ENCODE data around the gene HPCAL1. TPM values are rescaled to one million over a fixed set of nuclear protein-coding genes. Genes with fewer than 3 reads are reported as not detected.
"Not testable (repeated sequence)": the region's sequence is repeated elsewhere in the genome, so short reads cannot be mapped to it uniquely, and the experiment has no call there.

Gene HPCAL1
- total RNA-seq, 1 experiment from 2014 or later = 22.0 TPM

GRCh38 chr2:10285556-10286198 lies 17.0 kb upstream of the HPCAL1 start:
- Histone ChIP-seq H3K4me3 (ENCODE audit: insufficient read depth, low read depth, low read length) (no peak overlapping the region), H3K27me3 (ENCODE audit: control insufficient read depth, insufficient read depth, low read length) (no peaks in the 10 kb centered on the region), H3K36me3 (replicated peaks; ENCODE audit: control insufficient read depth, insufficient read depth, low read length) (no peaks in the 10 kb centered on the region)
- peak; percentile 73 for DNase-seq

GRCh38 chr2:10286216-10287037 lies 16.3 kb upstream of the HPCAL1 start:
- DNase-seq = peak; percentile 60

GRCh38 chr2:10287761-10288160 lies 14.9 kb upstream of the HPCAL1 start:
- no peak for DNase-seq
- Histone ChIP-seq H3K36me3 (replicated peaks; ENCODE audit: control insufficient read depth, insufficient read depth, low read length) (no peaks in the 10 kb centered on the region), H3K4me3 (ENCODE audit: insufficient read depth, low read depth, low read length) (no peak overlapping the region), H3K27me3 (ENCODE audit: control insufficient read depth, insufficient read depth, low read length) (no peaks in the 10 kb centered on the region)

More at GRCh38 chr2:10286216-10287037, 16.3 kb upstream of the HPCAL1 start:
- Histone ChIP-seq H3K36me3 (replicated peaks; ENCODE audit: control insufficient read depth, insufficient read depth, low read length) (no peaks in the 10 kb centered on the region), H3K4me3 (ENCODE audit: insufficient read depth, low read depth, low read length) (no peak overlapping the region), H3K27me3 (ENCODE audit: control insufficient read depth, insufficient read depth, low read length) (no peaks in the 10 kb centered on the region)

DNA sequence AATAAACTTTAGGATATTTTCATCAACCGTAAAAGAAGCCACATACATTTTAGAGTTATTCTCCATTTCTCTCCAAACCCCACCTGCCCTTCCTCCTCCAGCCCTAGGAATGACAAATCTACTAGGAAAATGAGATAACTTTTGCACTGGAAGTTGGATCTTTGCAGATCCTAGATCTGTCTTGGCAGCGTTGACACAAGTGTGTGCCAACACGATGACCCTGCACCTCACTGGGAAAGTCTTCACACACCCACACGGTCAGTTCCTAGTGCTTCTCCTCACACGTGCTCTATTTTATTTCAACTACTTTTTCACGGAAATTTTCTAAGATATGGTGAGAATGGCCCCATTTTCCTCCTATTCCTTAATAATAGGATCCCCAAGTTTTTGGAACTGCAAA lies 14.1 kb upstream of the HPCAL1 start:
- no peaks in the 10 kb centered on the region for H3K27me3 ChIP-seq (ENCODE audit: control insufficient read depth, insufficient read depth, low read length)
- no peaks in the 10 kb centered on the region for H3K36me3 ChIP-seq (replicated peaks; ENCODE audit: control insufficient read depth, insufficient read depth, low read length)
- no peak for DNase-seq
- no peak overlapping the region for H3K4me3 ChIP-seq (ENCODE audit: insufficient read depth, low read depth, low read length)

DNA sequence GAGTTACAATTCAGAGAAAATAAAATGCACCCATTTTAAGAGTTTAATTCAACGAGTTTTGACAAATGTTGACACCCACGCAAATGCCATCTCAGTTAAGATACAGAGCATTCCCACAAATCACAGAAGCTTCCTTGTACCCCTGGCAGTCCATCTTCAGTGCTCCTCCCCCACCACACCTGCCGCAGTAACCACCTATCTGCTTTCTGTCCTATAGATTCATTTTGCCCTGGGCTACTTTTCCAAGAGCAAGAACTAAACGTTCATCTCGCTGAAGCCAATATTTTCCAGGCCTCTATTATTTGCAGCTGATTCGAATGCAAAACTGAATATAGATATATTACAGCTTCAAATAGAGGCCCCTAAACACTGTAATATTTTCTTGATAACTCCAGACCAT lies 13.4 kb upstream of the HPCAL1 start:
- Histone ChIP-seq H3K27me3 (ENCODE audit: control insufficient read depth, insufficient read depth, low read length) (no peaks in the 10 kb centered on the region), H3K4me3 (ENCODE audit: insufficient read depth, low read depth, low read length) (no peak overlapping the region), H3K36me3 (replicated peaks; ENCODE audit: control insufficient read depth, insufficient read depth, low read length) (no peaks in the 10 kb centered on the region)
- DNase-seq = no peak

DNA sequence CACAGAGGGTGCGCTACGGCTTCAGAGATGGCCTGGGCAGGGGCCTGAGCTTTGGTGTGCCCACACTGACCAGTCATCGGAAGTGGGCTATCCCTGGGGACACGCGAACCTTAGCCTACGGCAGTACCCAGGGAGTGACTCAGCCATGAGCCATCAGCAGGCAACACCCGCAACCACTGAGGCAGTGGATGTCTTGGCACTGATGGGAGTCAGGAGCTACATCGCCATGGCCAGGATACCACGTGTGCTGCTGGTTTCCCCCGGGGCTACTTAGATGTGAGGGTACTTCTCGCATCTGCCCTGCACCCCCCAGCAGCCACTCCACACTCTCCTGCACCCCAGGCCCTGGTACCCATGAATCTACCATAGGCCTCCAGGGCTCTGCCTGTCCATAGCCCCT lies 12.8 kb upstream of the HPCAL1 start:
- Histone ChIP-seq H3K36me3 (replicated peaks; ENCODE audit: control insufficient read depth, insufficient read depth, low read length) (no peaks in the 10 kb centered on the region), H3K27me3 (ENCODE audit: control insufficient read depth, insufficient read depth, low read length) (no peaks in the 10 kb centered on the region)
- DNase-seq = no peak

DNA sequence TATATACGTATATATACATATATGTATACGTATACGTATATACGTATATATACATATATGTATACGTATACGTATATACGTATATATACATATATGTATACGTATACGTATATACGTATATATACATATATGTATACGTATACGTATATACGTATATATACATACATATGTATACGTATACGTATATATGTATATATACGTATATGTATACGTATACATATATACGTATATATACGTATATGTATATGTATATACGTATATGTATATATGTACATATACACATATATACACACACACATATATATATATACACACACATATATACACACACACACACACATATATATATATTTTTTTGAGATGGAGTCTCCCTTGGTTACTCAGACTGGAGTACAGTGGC lies 11.3 kb upstream of the HPCAL1 start:
- DNase-seq; H3K36me3 ChIP-seq (replicated peaks; ENCODE audit: control insufficient read depth, insufficient read depth, low read length); H3K27me3 ChIP-seq (ENCODE audit: control insufficient read depth, insufficient read depth, low read length); H3K4me3 ChIP-seq (ENCODE audit: insufficient read depth, low read depth, low read length): not testable (repeated sequence)

More for the DNA sequence above, 12.8 kb upstream of the HPCAL1 start:
- no peak overlapping the region for H3K4me3 ChIP-seq (ENCODE audit: insufficient read depth, low read depth, low read length)

DNA sequence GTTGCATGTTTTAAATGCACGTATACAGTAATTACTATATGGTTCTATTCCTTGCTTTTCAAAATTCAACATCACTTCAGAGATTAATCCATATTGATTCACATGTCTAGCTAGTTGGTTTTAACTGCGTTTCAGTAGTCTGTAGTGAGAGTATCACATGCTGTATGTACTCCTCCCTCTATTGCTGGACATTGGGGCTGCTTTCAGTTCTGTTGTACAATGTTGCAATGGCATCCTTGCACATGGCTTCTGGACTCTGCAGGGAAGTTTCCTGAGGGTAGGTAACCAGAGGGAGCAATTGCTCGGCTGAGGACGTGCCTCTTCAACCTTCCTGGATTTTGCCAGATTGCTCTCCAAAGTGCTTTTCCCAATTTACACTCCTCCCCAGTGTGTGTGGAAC lies 10.7 kb upstream of the HPCAL1 start:
- Histone ChIP-seq H3K4me3 (ENCODE audit: insufficient read depth, low read depth, low read length) (no peak overlapping the region), H3K36me3 (replicated peaks; ENCODE audit: control insufficient read depth, insufficient read depth, low read length) (no peaks in the 10 kb centered on the region), H3K27me3 (ENCODE audit: control insufficient read depth, insufficient read depth, low read length) (no peaks in the 10 kb centered on the region)
- no peak for DNase-seq

GRCh38 chr2:10293603-10294002 lies 9.1 kb upstream of the HPCAL1 start:
- DNase-seq = no peak
- Histone ChIP-seq H3K4me3 (ENCODE audit: insufficient read depth, low read depth, low read length) (no peak overlapping the region), H3K36me3 (replicated peaks; ENCODE audit: control insufficient read depth, insufficient read depth, low read length) (no peaks in the 10 kb centered on the region), H3K27me3 (ENCODE audit: control insufficient read depth, insufficient read depth, low read length) (no peaks in the 10 kb centered on the region)

- Histone ChIP-seq H3K27me3 (ENCODE audit: control insufficient read depth, insufficient read depth, low read length) (no peaks in the 10 kb centered on the region), H3K4me3 (ENCODE audit: insufficient read depth, low read depth, low read length) (no peak overlapping the region), H3K36me3 (replicated peaks; ENCODE audit: control insufficient read depth, insufficient read depth, low read length) (no peaks in the 10 kb centered on the region)
- no peak for DNase-seq
Measured at GRCh38 chr2:10294077-10294476, 8.6 kb upstream of the HPCAL1 start.

DNA sequence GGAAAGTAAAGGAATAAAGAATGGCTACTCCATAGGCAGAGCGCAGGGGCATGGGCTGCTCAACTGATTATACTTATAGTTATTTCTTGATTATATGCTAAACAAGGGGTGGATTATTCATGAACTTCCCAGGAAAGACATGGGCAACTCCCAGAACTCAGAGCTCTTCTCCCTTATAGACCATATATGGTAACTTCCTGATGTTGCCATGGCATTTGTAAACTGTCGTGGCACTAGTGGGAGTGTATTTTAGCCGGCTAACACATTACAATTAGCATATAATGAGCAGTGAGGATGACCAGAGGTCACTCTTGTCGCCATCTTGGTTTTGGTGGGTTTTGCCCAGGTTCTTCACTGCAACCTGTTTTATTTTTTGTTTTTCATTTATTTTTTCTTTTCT lies 7.1 kb upstream of the HPCAL1 start:
- H3K36me3 ChIP-seq (replicated peaks; ENCODE audit: control insufficient read depth, insufficient read depth, low read length); H3K4me3 ChIP-seq (ENCODE audit: insufficient read depth, low read depth, low read length); DNase-seq; H3K27me3 ChIP-seq (ENCODE audit: control insufficient read depth, insufficient read depth, low read length): not testable (repeated sequence)

DNA sequence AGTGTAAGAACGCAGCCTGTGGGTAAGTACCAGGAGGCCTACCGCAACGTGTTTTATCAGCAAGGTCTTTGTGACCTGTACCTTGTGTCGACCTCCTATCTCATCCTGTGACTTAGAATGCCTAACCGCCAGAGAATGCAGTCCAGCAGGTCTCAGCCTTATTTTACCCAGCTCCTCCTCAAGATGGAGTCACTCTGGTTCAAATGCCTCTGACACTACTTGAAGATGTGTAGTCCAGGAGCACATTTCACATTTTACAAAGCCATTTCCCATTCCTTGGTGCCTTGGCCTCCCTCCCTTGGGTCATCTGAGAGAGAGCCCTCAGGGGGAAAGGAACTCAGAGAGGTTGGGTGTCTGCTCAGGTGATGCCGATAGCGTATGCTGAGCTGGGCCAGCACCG lies 6.6 kb upstream of the HPCAL1 start:
- Histone ChIP-seq H3K4me3 (ENCODE audit: insufficient read depth, low read depth, low read length) (no peak overlapping the region), H3K27me3 (ENCODE audit: control insufficient read depth, insufficient read depth, low read length) (no peaks in the 10 kb centered on the region), H3K36me3 (replicated peaks; ENCODE audit: control insufficient read depth, insufficient read depth, low read length) (no peaks in the 10 kb centered on the region)
- DNase-seq = no peak

- no peak for DNase-seq
- no peak overlapping the region for H3K4me3 ChIP-seq (ENCODE audit: insufficient read depth, low read depth, low read length)
- H3K36me3 ChIP-seq (replicated peaks; ENCODE audit: control insufficient read depth, insufficient read depth, low read length) = no peaks in the 10 kb centered on the region
Measured at GRCh38 chr2:10297191-10297830, 5.4 kb upstream of the HPCAL1 start.

GRCh38 chr2:10297959-10298531 lies 4.7 kb upstream of the HPCAL1 start:
- H3K36me3 ChIP-seq (replicated peaks; ENCODE audit: control insufficient read depth, insufficient read depth, low read length) = no peaks in the 10 kb centered on the region
- no peak for DNase-seq
- peaks cover 1% of the 10 kb centered on the region for H3K27me3 ChIP-seq (ENCODE audit: control insufficient read depth, insufficient read depth, low read length)
- H3K4me3 ChIP-seq (ENCODE audit: insufficient read depth, low read depth, low read length) = no peak overlapping the region

More at GRCh38 chr2:10297191-10297830, 5.4 kb upstream of the HPCAL1 start:
- H3K27me3 ChIP-seq (ENCODE audit: control insufficient read depth, insufficient read depth, low read length) = no peaks in the 10 kb centered on the region

DNA sequence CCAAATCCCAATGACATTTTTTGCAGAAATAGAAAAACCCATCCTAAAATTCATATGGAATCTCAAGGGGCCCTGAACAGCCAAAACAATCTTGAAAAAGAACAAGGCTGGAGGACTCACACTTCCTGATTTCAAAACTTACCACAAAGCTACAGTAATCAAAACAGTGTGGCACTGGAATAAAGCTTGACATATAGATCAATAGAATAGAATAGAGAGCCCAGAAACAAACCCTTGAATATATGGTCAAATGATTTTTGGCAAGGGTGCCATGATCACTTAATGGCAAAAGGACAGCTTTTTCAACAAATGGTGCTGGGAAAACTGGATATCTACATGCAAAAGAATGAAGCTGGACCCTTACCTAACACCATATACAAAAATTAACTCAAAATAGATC lies 3.9 kb upstream of the HPCAL1 start:
- not testable (repeated sequence) for DNase-seq; H3K27me3 ChIP-seq (ENCODE audit: control insufficient read depth, insufficient read depth, low read length); H3K4me3 ChIP-seq (ENCODE audit: insufficient read depth, low read depth, low read length); H3K36me3 ChIP-seq (replicated peaks; ENCODE audit: control insufficient read depth, insufficient read depth, low read length)
